LNCAP (cell line): ENCODE results near the gene THBS1.

Source experiments
- CTCF ChIP-seq: fragments of 450-650 bp; IDR thresholded peaks from 2 replicates; pipeline ENCODE4 v1.5.1; 2017; ENCODE audit warnings: mild to moderate bottlenecking

Gene THBS1

DNA sequence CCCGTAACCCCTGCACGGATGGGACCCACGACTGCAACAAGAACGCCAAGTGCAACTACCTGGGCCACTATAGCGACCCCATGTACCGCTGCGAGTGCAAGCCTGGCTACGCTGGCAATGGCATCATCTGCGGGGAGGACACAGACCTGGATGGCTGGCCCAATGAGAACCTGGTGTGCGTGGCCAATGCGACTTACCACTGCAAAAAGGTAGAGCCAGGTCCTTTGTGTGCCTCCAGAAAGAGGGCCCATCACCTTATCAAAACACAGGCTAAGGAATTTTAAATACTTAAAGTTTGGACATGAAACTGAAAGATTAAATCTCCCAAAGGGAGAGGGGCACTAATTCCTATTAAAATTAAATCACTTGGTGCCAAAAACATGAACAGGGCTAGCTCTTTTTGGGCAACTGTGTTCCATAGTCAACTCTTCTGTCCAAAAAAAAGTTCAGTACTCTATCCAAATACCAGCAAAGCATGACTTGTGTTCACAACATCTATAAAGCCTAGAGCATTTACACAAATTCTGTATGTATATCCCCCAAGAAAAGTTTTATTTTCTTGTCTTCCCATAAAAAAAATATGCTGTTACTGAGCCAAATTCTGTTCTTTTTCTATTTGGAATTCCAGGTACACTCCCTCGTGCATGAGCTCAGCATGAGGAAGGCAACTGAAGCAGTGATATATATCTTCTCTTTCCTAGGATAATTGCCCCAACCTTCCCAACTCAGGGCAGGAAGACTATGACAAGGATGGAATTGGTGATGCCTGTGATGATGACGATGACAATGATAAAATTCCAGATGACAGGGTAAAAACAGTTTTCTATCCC, 9.2 kb downstream of the THBS1 start:
- no peak for TF ChIP-seq CTCF

GRCh38 chr15:39591141-39591895, 10.4 kb downstream of the THBS1 start:
- no peak for TF ChIP-seq CTCF

GRCh38 chr15:39591896-39592315, 11.0 kb downstream of the THBS1 start:
- no peak for TF ChIP-seq CTCF

DNA sequence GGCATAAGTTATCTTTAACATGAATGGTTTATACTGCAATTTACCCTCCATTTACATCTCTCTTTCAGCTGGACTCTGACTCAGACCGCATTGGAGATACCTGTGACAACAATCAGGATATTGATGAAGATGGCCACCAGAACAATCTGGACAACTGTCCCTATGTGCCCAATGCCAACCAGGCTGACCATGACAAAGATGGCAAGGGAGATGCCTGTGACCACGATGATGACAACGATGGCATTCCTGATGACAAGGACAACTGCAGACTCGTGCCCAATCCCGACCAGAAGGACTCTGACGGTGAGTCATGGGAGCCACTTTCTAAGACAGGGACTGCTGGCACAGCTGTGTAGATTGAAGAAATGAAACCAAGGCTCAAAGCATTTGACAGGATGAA, 11.6 kb downstream of the THBS1 start:
- TF ChIP-seq CTCF = no peak

GRCh38 chr15:39593071-39593655, 12.3 kb downstream of the THBS1 start:
- TF ChIP-seq CTCF = no peak

DNA sequence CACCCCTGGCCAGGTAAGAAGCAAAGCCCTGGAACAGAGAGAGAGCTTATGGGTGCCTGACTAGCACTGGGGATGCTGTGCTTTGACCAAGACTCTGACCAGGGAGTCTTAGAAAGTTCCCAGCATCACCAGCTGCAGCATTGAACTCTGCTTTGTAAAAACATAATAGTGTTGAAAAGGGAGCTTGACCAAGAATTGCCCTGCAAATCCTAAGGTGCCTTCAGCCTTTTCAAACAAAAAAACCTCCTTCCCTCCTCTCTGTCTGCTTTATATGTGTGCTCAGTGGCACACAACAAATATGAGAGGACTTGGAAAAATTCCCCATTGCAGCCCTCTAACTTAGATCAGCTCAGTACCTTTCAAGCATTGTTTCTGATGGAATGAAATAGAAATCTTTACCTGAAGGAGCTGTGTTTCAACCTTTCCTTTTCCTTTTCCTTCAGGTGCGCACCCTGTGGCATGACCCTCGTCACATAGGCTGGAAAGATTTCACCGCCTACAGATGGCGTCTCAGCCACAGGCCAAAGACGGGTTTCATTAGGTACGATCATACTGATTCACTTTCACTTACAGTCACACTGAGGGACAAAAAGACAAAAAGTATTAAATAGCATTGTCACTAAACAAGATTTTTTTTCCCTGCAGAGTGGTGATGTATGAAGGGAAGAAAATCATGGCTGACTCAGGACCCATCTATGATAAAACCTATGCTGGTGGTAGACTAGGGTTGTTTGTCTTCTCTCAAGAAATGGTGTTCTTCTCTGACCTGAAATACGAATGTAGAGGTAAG, 13.0 kb downstream of the THBS1 start:
- no peak for TF ChIP-seq CTCF
